Adrenal gland (tissue), 12 donors: ENCODE data around the gene STXBP5. TPM values are rescaled to one million over a fixed set of nuclear protein-coding genes. Genes with fewer than 3 reads are reported as not detected.

Source experiments
- DNase-seq, 7 donors: peaks; one replicate each; pipeline ENCODE4 v3.0.0-alpha.2; 2019 to 2020
- H3K27ac ChIP-seq, 5 donors: fragments of 200-600 bp; sonication (generic) in 4 of 5; 1 replicate in 3 of 5; 2 replicates in 2 of 5; pipeline versions ENCODE4 v1.5.1 to v1.8.0; 2016 to 2020; ENCODE audit warnings: mild to moderate bottlenecking in 1 of 5
- H3K27me3 ChIP-seq: fragments of 200-600 bp; 2 replicates; pipeline ENCODE4 v1.8.0; 2021
- H3K36me3 ChIP-seq, 2 donors: fragments of 200-600 bp; replicated peaks in 1 of 2; 1 replicate in 1 of 2; 2 replicates in 1 of 2; pipeline versions ENCODE4 v1.5.1 to v1.8.0; 2018 to 2022
- H3K4me1 ChIP-seq, 2 donors: fragments of 200-600 bp; replicated peaks in 1 of 2; 1 replicate in 1 of 2; 2 replicates in 1 of 2; pipeline versions ENCODE4 v1.5.1 to v1.8.0; 2018 to 2021
- H3K4me3 ChIP-seq, 4 donors: fragments of 200-600 bp; sonication (generic) in 3 of 4; one replicate each; pipeline ENCODE4 v1.5.1; 2016 to 2018
- H3K9me3 ChIP-seq, 3 donors: fragments of 200-600 bp; sonication (generic) in 1 of 3; replicated peaks in 1 of 3; 1 replicate in 2 of 3; 2 replicates in 1 of 3; pipeline versions ENCODE4 v1.5.1 to v1.8.0; 2016 to 2021
- POLR2A ChIP-seq, 2 donors: fragments of 450-650 bp; IDR thresholded peaks; one replicate each; pipeline ENCODE4 v1.6.1; 2017; ENCODE audit warnings: antibody characterized with exemption in 2 of 2, mild to moderate bottlenecking in 2 of 2, moderate library complexity in 1 of 2
- WGBS, 4 donors: extraction: QIAGEN DNeasy Blood & Tissue Kit in 2 of 4; methylation state at CpG; one replicate each; pipeline versions ENCODE4 v1.1.5 to v1.1.7; 2013 to 2017; 5-methylcytosine and 5-hydroxymethylcytosine counted together
- intact Hi-C, 2 donors: fragments of 100-400 bp; cut with DNase I; formaldehyde crosslinking; loops; one replicate each; pipeline versions ENCODE4 v1.14.1 to v1.15.0; 2022 to 2023
- polyA plus RNA-seq, 3 donors: library from polyadenylated mRNA; stranded (reverse); fragments of 200-250 nt in 2 of 3; fragments of 350-450 nt in 1 of 3; fragmentation: Illumina TruSeq in 1 of 3; extraction: RNeasy Lipid Tissue Mini Kit (QIAGEN cat#74804) in 1 of 3; gene quantifications; one replicate each; pipeline ENCODE4 v1.2.3, GENCODE V29; 2013 to 2014
- total RNA-seq, 9 donors: library from RNA; depleted of rRNA in 4 of 9; stranded (reverse); fragments of >200 nt in 4 of 9; fragments of 120-200 nt in 1 of 9; fragmentation: NEBNext Ultra II Directional in 1 of 9; extraction: Animal tissue kit (Norgen Biotek cat#: 25700) in 1 of 9; gene quantifications; one replicate each; pipeline versions ENCODE4 v1.1.0 to v1.2.4, GENCODE V29; 2013 to 2023
- TF ChIP-seq, protein P1 (sequence below), 6 experiments: fragments of 450-650 bp in 4 of 6; fragments of 200-600 bp in 2 of 6; sonication (generic) in 1 of 6; IDR thresholded peaks; 1 replicate in 5 of 6; 2 replicates in 1 of 6; pipeline versions ENCODE4 v1.5.1 to v1.8.0; 2016 to 2021; ENCODE audit warnings: antibody characterized with exemption in 6 of 6, mild to moderate bottlenecking in 2 of 6, moderate library complexity in 1 of 6
- donor health status: healthy with polysubstance abuse.
- donor health status: Bipolar disorder and iron deficiency.
- donor health status: DM: yes; HTN: yes; CAD: no.
- donor health status: DM: no; HTN: no; CAD: no.
- donor health status: DM: no; HTN: no; CAD: no.
- donor health status: DM: yes; HTN: yes; CAD: no.

The STXBP5 gene
- total and polyA plus RNA-seq, 12 donors: 18.0 to 66.3 (median 30.1) TPM

DNA sequence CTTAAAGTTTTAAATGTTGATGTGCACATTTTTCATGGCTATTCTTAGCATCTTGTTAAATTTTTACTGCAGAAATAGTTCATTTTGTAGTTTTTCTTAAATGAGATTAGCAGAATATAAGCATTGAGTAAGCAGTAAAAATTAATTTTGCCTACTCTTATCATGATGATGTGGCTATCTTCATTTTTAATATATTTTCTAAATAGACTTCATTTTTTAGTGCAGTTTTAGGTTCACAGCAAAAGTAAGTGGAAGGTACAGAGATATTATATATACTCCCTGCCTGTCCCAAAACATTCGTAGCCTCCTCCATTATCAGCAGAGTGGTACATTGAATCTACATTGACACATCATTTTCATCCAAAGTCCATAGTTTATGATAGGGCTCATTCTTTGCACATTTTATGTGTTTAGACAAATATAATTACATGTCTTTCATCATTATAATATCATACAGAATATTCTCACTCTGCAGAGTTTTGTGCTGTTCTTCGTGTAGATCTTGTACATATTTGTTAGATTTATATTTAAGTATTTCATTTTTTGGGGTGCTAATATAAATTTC is 13.7 kb downstream of the STXBP5 start:
- peaks cover 0 to 8% of the 10 kb centered on the region in 2 donors for H3K4me1 ChIP-seq
- WGBS, 4 donors: 92 to 98% (median 97%) methylated on average over 2 of the region's 2 CpGs
- H3K9me3 ChIP-seq: no peaks in the 10 kb centered on the region
- no peak overlapping the region for H3K4me3 ChIP-seq
- TF ChIP-seq, protein P1, sequence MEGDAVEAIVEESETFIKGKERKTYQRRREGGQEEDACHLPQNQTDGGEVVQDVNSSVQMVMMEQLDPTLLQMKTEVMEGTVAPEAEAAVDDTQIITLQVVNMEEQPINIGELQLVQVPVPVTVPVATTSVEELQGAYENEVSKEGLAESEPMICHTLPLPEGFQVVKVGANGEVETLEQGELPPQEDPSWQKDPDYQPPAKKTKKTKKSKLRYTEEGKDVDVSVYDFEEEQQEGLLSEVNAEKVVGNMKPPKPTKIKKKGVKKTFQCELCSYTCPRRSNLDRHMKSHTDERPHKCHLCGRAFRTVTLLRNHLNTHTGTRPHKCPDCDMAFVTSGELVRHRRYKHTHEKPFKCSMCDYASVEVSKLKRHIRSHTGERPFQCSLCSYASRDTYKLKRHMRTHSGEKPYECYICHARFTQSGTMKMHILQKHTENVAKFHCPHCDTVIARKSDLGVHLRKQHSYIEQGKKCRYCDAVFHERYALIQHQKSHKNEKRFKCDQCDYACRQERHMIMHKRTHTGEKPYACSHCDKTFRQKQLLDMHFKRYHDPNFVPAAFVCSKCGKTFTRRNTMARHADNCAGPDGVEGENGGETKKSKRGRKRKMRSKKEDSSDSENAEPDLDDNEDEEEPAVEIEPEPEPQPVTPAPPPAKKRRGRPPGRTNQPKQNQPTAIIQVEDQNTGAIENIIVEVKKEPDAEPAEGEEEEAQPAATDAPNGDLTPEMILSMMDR (IDR thresholded peaks at IDR 0.05): no peak
- TF ChIP-seq POLR2A (IDR thresholded peaks at IDR 0.05): no peak
- no peak overlapping the region for H3K27ac ChIP-seq
- H3K36me3 ChIP-seq: no peaks in the 10 kb centered on the region
- no peaks in the 10 kb centered on the region for H3K27me3 ChIP-seq
- intact Hi-C loops: no loop called here
- DNase-seq: no peak

DNA sequence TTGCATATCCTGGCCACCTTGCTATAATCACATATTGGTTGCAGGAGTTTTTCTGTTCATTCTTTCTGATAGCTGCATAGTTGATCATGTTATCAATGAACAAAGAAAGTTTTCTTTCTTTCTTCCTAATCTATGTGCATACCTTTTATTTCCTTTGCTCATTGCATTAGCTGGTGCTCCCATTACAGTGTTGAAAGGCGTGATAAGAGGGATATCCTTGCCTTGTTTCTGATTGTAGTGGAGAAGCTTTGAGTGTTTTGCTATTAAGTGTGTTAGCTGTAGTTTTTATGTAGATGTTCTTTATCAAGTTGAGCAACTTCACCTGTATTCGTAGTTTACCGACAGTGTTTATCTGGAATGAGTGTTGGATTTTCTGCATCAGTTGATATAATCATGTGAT is 14.6 kb downstream of the STXBP5 start:
- no peaks in the 10 kb centered on the region for H3K27me3 ChIP-seq
- TF ChIP-seq, protein P1 (IDR thresholded peaks at IDR 0.05): no peak
- TF ChIP-seq POLR2A (IDR thresholded peaks at IDR 0.05): no peak
- H3K27ac ChIP-seq: no peak overlapping the region
- no peak overlapping the region for H3K4me3 ChIP-seq
- intact Hi-C loops: no loop called here
- H3K36me3 ChIP-seq: no peaks in the 10 kb centered on the region
- peaks cover 0 to 13% of the 10 kb centered on the region in 2 donors for H3K4me1 ChIP-seq
- no peaks in the 10 kb centered on the region for H3K9me3 ChIP-seq
- 95 to 97% (median 96%) methylated on average over 3 of the region's 3 CpGs for WGBS, 4 donors
- no peak for DNase-seq

DNA sequence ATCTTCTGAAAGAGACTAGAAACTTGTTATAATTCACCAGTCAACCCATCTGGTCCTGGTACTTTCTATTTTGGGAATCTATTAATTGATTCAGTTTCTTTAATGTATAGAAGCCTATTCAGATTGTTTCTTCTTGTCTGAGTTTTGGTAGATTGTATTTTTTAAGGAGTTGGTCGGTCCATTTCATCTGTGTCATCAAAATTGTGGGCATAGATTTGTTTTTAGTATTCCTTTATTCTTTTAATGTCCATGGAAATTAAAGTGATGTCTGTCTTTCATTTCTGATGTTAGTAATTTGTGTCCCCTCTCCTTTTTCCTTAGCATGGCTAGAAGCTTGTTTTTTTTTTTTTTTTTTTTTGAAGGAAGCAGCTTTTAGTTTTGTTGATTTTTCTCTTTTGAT is 15.2 kb downstream of the STXBP5 start:
- Histone ChIP-seq H3K4me1 (peaks cover 0 to 20% of the 10 kb centered on the region in 2 donors), H3K9me3 (no peaks in the 10 kb centered on the region), H3K4me3 (no peak overlapping the region), H3K27me3 (no peaks in the 10 kb centered on the region), H3K36me3 (no peaks in the 10 kb centered on the region), H3K27ac (no peak overlapping the region)
- intact Hi-C loops: no loop called here
- DNase-seq: no peak
- TF ChIP-seq POLR2A (IDR thresholded peaks at IDR 0.05): no peak
- TF ChIP-seq, protein P1 (IDR thresholded peaks at IDR 0.05): no peak
- 98 to 100% (median 100%) methylated on average over 1 of the region's 1 CpG for WGBS, 4 donors

DNA sequence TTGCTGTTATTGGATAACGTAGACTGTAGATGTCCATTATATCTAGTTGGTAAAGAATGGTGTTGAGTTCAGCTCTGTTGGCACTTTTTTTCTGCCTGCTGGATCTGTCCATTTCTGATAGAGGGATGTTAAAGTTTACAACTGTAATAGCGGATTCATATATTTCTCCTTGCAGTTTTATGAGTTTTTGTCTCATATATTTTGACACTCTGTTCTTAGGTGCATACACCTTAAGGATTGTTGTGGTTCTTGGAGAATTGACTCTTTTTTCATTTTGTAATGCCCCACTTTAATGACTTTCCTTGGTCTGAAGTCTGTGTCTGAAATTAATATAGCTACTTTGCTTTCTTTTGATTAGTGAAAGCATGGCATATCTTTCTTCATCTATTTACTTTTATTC is 16.1 kb downstream of the STXBP5 start:
- Histone ChIP-seq H3K27ac (no peak overlapping the region), H3K27me3 (no peaks in the 10 kb centered on the region), H3K9me3 (no peaks in the 10 kb centered on the region), H3K4me3 (no peak overlapping the region), H3K4me1 (peaks cover 0 to 25% of the 10 kb centered on the region in 2 donors), H3K36me3 (no peaks in the 10 kb centered on the region)
- DNase-seq: no peak
- 96 to 98% (median 97%) methylated on average over 2 of the region's 2 CpGs for WGBS, 4 donors
- TF ChIP-seq, protein P1 (IDR thresholded peaks at IDR 0.05): no peak
- no peak for TF ChIP-seq POLR2A (IDR thresholded peaks at IDR 0.05)
- intact Hi-C loops: no loop called here
